D721Med (cell line): ENCODE results near the gene GNAQ.
"Not testable (repeated sequence)": the region's sequence is repeated elsewhere in the genome, so short reads cannot be mapped to it uniquely, and the experiment has no call there.

Experiments used
- DNase-seq: peaks from one replicate; pipeline ENCODE4 v3.0.0; 2011; ENCODE audit warnings: low spot score; ENCODE audit not compliant: insufficient read length
- FAIRE-seq: peaks from 2 replicates; lab custom pipeline; 2011; peaks lifted over from hg19 to GRCh38; lab: Jason Lieb, UNC
- CTCF ChIP-seq: IDR thresholded peaks from 2 replicates; pipeline ENCODE4 v1.5.1; 2012; ENCODE audit warnings: mild to moderate bottlenecking, control low read depth; ENCODE audit not compliant: insufficient read depth; ENCODE audit errors: missing control alignments

The GNAQ gene

GRCh38 chr9:77866878-77867277 lies 164.7 kb downstream of the GNAQ start:
- DNase-seq (no peak), FAIRE-seq (no peak)
- no peak for TF ChIP-seq CTCF

- FAIRE-seq (no peak), DNase-seq (no peak)
- no peak for TF ChIP-seq CTCF
These were observed 166.1 kb downstream of the GNAQ start for GRCh38 chr9:77865385-77866047.

- no peak for TF ChIP-seq CTCF
- DNase-seq (no peak), FAIRE-seq (no peak)
These were observed 167.3 kb downstream of the GNAQ start for GRCh38 chr9:77864211-77864889.

- DNase-seq, FAIRE-seq: not testable (repeated sequence)
These were observed 168.0 kb downstream of the GNAQ start for GRCh38 chr9:77863638-77864037.

- FAIRE-seq, DNase-seq: not testable (repeated sequence)
These were observed 170.7 kb downstream of the GNAQ start for GRCh38 chr9:77860953-77861352.

GRCh38 chr9:77857513-77858259 lies 173.9 kb downstream of the GNAQ start:
- no peak for FAIRE-seq
- TF ChIP-seq CTCF: no peak
- DNase-seq: no peak

GRCh38 chr9:77856615-77857014 lies 175.0 kb downstream of the GNAQ start:
- DNase-seq: no peak
- FAIRE-seq: no peak
- no peak for TF ChIP-seq CTCF

GRCh38 chr9:77854916-77855311 lies 176.7 kb downstream of the GNAQ start:
- no peak for FAIRE-seq
- no peak for TF ChIP-seq CTCF

More at GRCh38 chr9:77854916-77855311, 176.7 kb downstream of the GNAQ start:
- DNase-seq: no peak
